IPS-18a (cell line): ENCODE results near the gene CTSG.
"Not testable (repeated sequence)": the region's sequence is repeated elsewhere in the genome, so short reads cannot be mapped to it uniquely, and the experiment has no call there.

Experiments used
- H3K27ac ChIP-seq: one replicate; pipeline ENCODE4 v1.5.1; 2013; ENCODE audit warnings: low read length
- H3K27me3 ChIP-seq: one replicate; pipeline ENCODE4 v1.6.1; 2013; ENCODE audit warnings: mild to moderate bottlenecking, low read length; ENCODE audit not compliant: control insufficient read depth, insufficient read depth
- H3K36me3 ChIP-seq: one replicate; pipeline ENCODE4 v1.6.1; 2013; ENCODE audit warnings: low read depth, low read length; ENCODE audit not compliant: control insufficient read depth
- H3K4me1 ChIP-seq: one replicate; pipeline ENCODE4 v1.6.1; 2013; ENCODE audit warnings: low read depth, low read length; ENCODE audit not compliant: control insufficient read depth
- H3K4me3 ChIP-seq: one replicate; pipeline ENCODE4 v1.5.1; 2013; ENCODE audit warnings: low read length
- H3K9ac ChIP-seq: one replicate; pipeline ENCODE4 v1.6.1; 2013; ENCODE audit warnings: mild to moderate bottlenecking, low read length, moderate library complexity
- H3K9me3 ChIP-seq: one replicate; pipeline ENCODE4 v1.6.1; 2013; ENCODE audit warnings: low read depth, low read length; ENCODE audit not compliant: control insufficient read depth

CTSG gene

DNA sequence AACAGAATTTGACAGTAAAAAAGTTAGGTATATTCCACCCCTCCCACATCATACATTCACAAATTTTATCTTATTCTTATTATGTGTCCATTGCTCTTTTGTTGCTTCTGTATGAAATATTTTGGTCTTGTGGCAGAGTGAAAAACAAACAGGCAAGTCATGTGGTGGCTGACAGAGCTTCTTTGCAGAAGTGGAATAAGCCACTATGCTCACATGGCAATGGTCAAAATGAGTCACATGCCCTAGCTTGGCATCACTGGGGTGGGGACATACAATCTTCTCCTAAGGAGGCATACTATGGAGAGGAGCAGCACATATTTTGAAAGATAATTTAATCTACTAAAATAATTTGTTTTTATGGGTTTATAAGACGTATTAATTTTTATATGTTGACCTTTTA, 40.3 kb downstream of the CTSG start:
- H3K4me3 ChIP-seq: no peak overlapping the region
- no peak overlapping the region for H3K27ac ChIP-seq
- no peaks in the 10 kb centered on the region for H3K4me1 ChIP-seq
- H3K36me3 ChIP-seq: no peaks in the 10 kb centered on the region
- H3K27me3 ChIP-seq: no peaks in the 10 kb centered on the region
- H3K9me3 ChIP-seq: no peaks in the 10 kb centered on the region
- H3K9ac ChIP-seq: no peak overlapping the region

DNA sequence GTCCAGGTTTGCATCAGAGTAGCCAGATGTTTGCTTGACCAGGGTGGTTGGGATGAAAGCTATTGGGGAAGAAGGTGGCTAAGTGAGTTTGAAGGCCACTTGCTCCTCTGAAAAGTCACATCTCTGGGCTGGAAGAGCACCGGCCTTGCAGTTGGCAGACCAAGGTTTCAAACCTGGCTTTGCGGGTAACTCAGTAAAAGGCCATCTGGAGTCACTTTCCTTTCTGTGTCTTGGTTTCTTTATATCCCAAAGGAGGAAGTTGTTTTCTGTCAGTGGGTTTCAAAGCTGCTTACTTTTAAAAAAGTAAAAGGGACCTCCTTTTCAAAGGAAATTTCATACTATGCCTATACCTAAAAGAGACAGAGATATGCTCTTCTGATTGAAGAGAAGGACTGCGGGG, 41.8 kb downstream of the CTSG start:
- H3K4me3 ChIP-seq: no peak overlapping the region
- H3K36me3 ChIP-seq: no peaks in the 10 kb centered on the region
- H3K27me3 ChIP-seq: no peaks in the 10 kb centered on the region
- H3K9me3 ChIP-seq: no peaks in the 10 kb centered on the region
- H3K4me1 ChIP-seq: no peaks in the 10 kb centered on the region
- H3K27ac ChIP-seq: no peak overlapping the region
- no peak overlapping the region for H3K9ac ChIP-seq

DNA sequence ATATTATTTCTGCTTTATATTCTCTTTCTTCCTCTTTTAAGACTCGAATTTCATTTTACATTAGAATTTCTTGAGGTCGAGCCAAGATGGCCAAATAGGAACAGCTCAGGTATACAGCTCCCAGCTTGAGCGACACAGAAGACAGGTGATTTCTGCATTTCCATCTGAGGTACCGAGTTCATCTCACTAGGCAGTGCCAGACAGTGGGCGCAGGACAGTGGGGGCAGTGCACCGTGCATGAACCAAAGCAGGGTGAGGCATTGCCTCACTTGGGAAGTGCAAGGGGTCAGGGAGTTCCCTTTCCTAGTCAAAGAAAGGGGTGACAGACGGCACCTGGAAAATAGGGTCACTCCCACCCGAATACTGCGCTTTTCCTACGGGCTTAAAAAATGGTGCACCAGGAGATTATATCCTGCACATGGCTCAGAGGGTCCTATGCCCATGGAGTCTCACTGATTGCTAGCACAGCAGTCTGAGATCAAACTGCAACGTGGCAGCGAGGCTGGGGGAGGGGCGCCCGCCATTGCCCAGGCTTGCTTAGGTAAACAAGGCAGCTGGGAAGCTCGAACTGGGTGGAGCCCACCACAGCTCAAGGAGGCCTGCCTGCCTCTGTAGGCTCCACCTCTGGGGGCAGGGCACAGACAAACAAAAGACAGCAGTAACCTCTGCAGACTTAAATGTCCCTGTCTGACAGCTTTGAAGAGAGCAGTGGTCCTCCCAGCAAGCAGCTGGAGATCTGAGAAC, 50.0 kb downstream of the CTSG start:
- H3K4me3 ChIP-seq: not testable (repeated sequence)

More for the DNA sequence above, 50.0 kb downstream of the CTSG start:
- H3K4me1 ChIP-seq, H3K27ac ChIP-seq, H3K27me3 ChIP-seq, H3K9ac ChIP-seq, H3K9me3 ChIP-seq, H3K36me3 ChIP-seq: not testable (repeated sequence)
